Suprapubic skin (tissue), 4 donors: ENCODE measurements around the gene TGFB3. TPM values are rescaled to one million over a fixed set of nuclear protein-coding genes. Genes with fewer than 3 reads are reported as not detected.

Experiments used
- DNase-seq, 2 donors: peaks; one replicate each; pipeline ENCODE4 v3.0.0-alpha.2; 2019; ENCODE audit warnings: low spot score in 2 of 2
- H3K27ac ChIP-seq: fragments of 200-600 bp; sonication (generic); one replicate; pipeline ENCODE4 v1.5.1; 2019
- H3K27me3 ChIP-seq: fragments of 200-600 bp; sonication (generic); one replicate; pipeline ENCODE4 v1.5.1; 2019
- H3K36me3 ChIP-seq: fragments of 200-600 bp; sonication (generic); one replicate; pipeline ENCODE4 v1.5.1; 2019
- H3K4me1 ChIP-seq: fragments of 200-600 bp; sonication (generic); one replicate; pipeline ENCODE4 v1.5.1; 2019
- H3K4me3 ChIP-seq: fragments of 200-600 bp; sonication (generic); one replicate; pipeline ENCODE4 v1.5.1; 2019; ENCODE audit warnings: mild to moderate bottlenecking
- H3K9me3 ChIP-seq: fragments of 200-600 bp; sonication (generic); one replicate; pipeline ENCODE4 v1.5.1; 2019
- EP300 ChIP-seq: sonication (generic); formaldehyde crosslinking; IDR thresholded peaks from one replicate; pipeline ENCODE4 v1.6.1; 2017; ENCODE audit warnings: antibody characterized with exemption
- POLR2A ChIP-seq, 2 donors: fragments of 450-650 bp; IDR thresholded peaks; one replicate each; pipeline ENCODE4 v1.6.1; 2017; ENCODE audit warnings: antibody characterized with exemption in 2 of 2, mild to moderate bottlenecking in 2 of 2, moderate library complexity in 2 of 2
- POLR2AphosphoS5 ChIP-seq, 3 donors: sonication (generic); formaldehyde crosslinking; IDR thresholded peaks; one replicate each; pipeline ENCODE4 v1.6.1; 2017; ENCODE audit warnings: antibody characterized with exemption in 3 of 3
- WGBS: methylation state at CpG from one replicate; pipeline ENCODE4 v1.1.5; 2018; 5-methylcytosine and 5-hydroxymethylcytosine counted together
- total RNA-seq, 4 donors: library from RNA; depleted of rRNA; stranded (reverse); fragments of >200 nt; gene quantifications; one replicate each; pipeline ENCODE4 v1.1.0, GENCODE V29; 2016
- TF ChIP-seq, protein P1 (sequence below), 2 donors: fragments of 200-600 bp in 1 of 2; fragments of 450-650 bp in 1 of 2; sonication (generic) in 1 of 2; IDR thresholded peaks; one replicate each; pipeline ENCODE4 v1.5.1; 2016 to 2019; ENCODE audit warnings: antibody characterized with exemption in 2 of 2, mild to moderate bottlenecking in 1 of 2, moderate library complexity in 1 of 2

Gene TGFB3
- total RNA-seq, 4 donors from 2014 or later = 3.3 to 6.4 (median 5.0) TPM

GRCh38 chr14:75969891-75970290 lies 11.9 kb downstream of the TGFB3 start:
- Histone ChIP-seq H3K4me3 (no peak overlapping the region), H3K27ac (no peak overlapping the region), H3K36me3 (peaks cover 11% of the 10 kb centered on the region), H3K27me3 (no peaks in the 10 kb centered on the region), H3K4me1 (peaks cover 8% of the 10 kb centered on the region), H3K9me3 (no peaks in the 10 kb centered on the region)
- 76% methylated on average over 8 of the region's 8 CpGs for WGBS
- DNase-seq = no peak
- TF ChIP-seq, protein P1, sequence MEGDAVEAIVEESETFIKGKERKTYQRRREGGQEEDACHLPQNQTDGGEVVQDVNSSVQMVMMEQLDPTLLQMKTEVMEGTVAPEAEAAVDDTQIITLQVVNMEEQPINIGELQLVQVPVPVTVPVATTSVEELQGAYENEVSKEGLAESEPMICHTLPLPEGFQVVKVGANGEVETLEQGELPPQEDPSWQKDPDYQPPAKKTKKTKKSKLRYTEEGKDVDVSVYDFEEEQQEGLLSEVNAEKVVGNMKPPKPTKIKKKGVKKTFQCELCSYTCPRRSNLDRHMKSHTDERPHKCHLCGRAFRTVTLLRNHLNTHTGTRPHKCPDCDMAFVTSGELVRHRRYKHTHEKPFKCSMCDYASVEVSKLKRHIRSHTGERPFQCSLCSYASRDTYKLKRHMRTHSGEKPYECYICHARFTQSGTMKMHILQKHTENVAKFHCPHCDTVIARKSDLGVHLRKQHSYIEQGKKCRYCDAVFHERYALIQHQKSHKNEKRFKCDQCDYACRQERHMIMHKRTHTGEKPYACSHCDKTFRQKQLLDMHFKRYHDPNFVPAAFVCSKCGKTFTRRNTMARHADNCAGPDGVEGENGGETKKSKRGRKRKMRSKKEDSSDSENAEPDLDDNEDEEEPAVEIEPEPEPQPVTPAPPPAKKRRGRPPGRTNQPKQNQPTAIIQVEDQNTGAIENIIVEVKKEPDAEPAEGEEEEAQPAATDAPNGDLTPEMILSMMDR (IDR thresholded peaks at IDR 0.05) = no peak
- TF ChIP-seq POLR2A (IDR thresholded peaks at IDR 0.05) (no peak), EP300 (no peak), POLR2AphosphoS5 (IDR thresholded peaks at IDR 0.05) (no peak)

GRCh38 chr14:75969126-75969525 lies 12.7 kb downstream of the TGFB3 start:
- peaks cover 8% of the 10 kb centered on the region for H3K4me1 ChIP-seq
- no peak overlapping the region for H3K4me3 ChIP-seq
- DNase-seq = no peak
- no peaks in the 10 kb centered on the region for H3K27me3 ChIP-seq
- TF ChIP-seq, protein P1 (IDR thresholded peaks at IDR 0.05) = no peak
- TF ChIP-seq POLR2AphosphoS5 (IDR thresholded peaks at IDR 0.05) (no peak), EP300 (no peak), POLR2A (IDR thresholded peaks at IDR 0.05) (no peak)
- peak overlapping the region; percentile 49 for H3K27ac ChIP-seq
- WGBS = 75% methylated on average over 4 of the region's 4 CpGs
- H3K9me3 ChIP-seq = no peaks in the 10 kb centered on the region
- peaks cover 17% of the 10 kb centered on the region for H3K36me3 ChIP-seq

GRCh38 chr14:75968456-75968855 lies 13.3 kb downstream of the TGFB3 start:
- H3K9me3 ChIP-seq = no peaks in the 10 kb centered on the region
- WGBS = 46% methylated on average over 4 of the region's 4 CpGs
- H3K27me3 ChIP-seq = no peaks in the 10 kb centered on the region
- H3K4me3 ChIP-seq = no peak overlapping the region
- H3K36me3 ChIP-seq = peaks cover 23% of the 10 kb centered on the region
- DNase-seq = no peak
- no peak for TF ChIP-seq EP300
- TF ChIP-seq POLR2A (IDR thresholded peaks at IDR 0.05) = no peak
- TF ChIP-seq, protein P1 (IDR thresholded peaks at IDR 0.05) = no peak
- no peak for TF ChIP-seq POLR2AphosphoS5 (IDR thresholded peaks at IDR 0.05)
- H3K27ac ChIP-seq = peak overlapping the region; percentile 49
- H3K4me1 ChIP-seq = peaks cover 8% of the 10 kb centered on the region

- Histone ChIP-seq H3K36me3 (peaks cover 28% of the 10 kb centered on the region), H3K9me3 (no peaks in the 10 kb centered on the region), H3K27ac (no peak overlapping the region), H3K4me1 (peaks cover 8% of the 10 kb centered on the region), H3K27me3 (no peaks in the 10 kb centered on the region), H3K4me3 (no peak overlapping the region)
- WGBS = 88% methylated on average over 3 of the region's 3 CpGs
- DNase-seq = no peak
- TF ChIP-seq, protein P1 (IDR thresholded peaks at IDR 0.05) = no peak
- TF ChIP-seq POLR2AphosphoS5 (IDR thresholded peaks at IDR 0.05) (no peak), EP300 (no peak), POLR2A (IDR thresholded peaks at IDR 0.05) (no peak)
Observed at GRCh38 chr14:75967866-75968265, 13.9 kb downstream of the TGFB3 start.

DNA sequence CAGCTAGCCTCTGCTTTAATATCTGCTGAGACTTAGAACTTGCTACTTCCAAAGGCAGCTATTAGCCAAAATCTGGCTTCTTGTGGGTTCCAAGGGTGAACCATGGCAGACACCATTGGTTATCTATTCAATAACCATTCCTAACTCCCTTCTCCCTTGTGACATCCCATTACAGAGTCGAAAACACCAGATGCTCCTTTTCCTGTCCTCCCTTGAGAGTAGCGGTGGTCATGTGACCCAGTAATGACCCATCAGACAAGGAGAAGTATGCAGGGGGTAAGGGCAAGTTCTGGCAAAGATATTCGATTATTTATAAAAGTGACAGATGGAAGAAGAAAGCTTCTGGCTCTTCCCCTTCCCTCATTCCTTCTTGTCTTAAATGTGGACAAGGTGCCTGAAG lies 20.1 kb downstream of the TGFB3 start:
- peaks cover 43% of the 10 kb centered on the region for H3K36me3 ChIP-seq
- TF ChIP-seq, protein P1 (IDR thresholded peaks at IDR 0.05) = no peak
- no peak for TF ChIP-seq POLR2A (IDR thresholded peaks at IDR 0.05)
- TF ChIP-seq EP300 = no peak
- no peak for TF ChIP-seq POLR2AphosphoS5 (IDR thresholded peaks at IDR 0.05)
- no peak for DNase-seq
- H3K27ac ChIP-seq = no peak overlapping the region
- no peaks in the 10 kb centered on the region for H3K4me1 ChIP-seq
- H3K4me3 ChIP-seq = no peak overlapping the region
- WGBS = 76% methylated on average over 3 of the region's 3 CpGs
- H3K27me3 ChIP-seq = no peaks in the 10 kb centered on the region
- no peaks in the 10 kb centered on the region for H3K9me3 ChIP-seq
